Measurements from ENCODE around the gene ZSWIM7.

ZSWIM7 gene

GRCh38 chr17:16025202-16025601 lies 25.7 kb upstream of the ZSWIM7 start:
- Histone ChIP-seq H3K36me3 (ENCODE audit: control insufficient read depth, insufficient read depth, low read length, severe bottlenecking) (peaks cover 94% of the 10 kb centered on the region), H3K4me3 (ENCODE audit: low read length) (no peak overlapping the region), H3K9me3 (ENCODE audit: control insufficient read depth, low read length) (no peaks in the 10 kb centered on the region), H3K9ac (ENCODE audit: low read length) (no peak overlapping the region), H3K4me1 (ENCODE audit: control insufficient read depth, insufficient read depth, low read length) (peaks cover 18% of the 10 kb centered on the region), H3K27me3 (replicated peaks; ENCODE audit: control insufficient read depth, insufficient read depth, low read length) (no peaks in the 10 kb centered on the region)
- no peak for DNase-seq (ENCODE audit: low read depth)

- no peaks in the 10 kb centered on the region for H3K27me3 ChIP-seq (replicated peaks; ENCODE audit: control insufficient read depth, insufficient read depth, low read length)
- H3K9me3 ChIP-seq (ENCODE audit: control insufficient read depth, low read length): no peaks in the 10 kb centered on the region
- DNase-seq (ENCODE audit: low read depth): no peak
- peaks cover 16% of the 10 kb centered on the region for H3K4me1 ChIP-seq (ENCODE audit: control insufficient read depth, insufficient read depth, low read length)
- H3K9ac ChIP-seq (ENCODE audit: low read length): no peak overlapping the region
- H3K4me3 ChIP-seq (ENCODE audit: low read length): no peak overlapping the region
- H3K36me3 ChIP-seq (ENCODE audit: control insufficient read depth, insufficient read depth, low read length, severe bottlenecking): peaks cover 92% of the 10 kb centered on the region
These were observed 24.4 kb upstream of the ZSWIM7 start for GRCh38 chr17:16023881-16024280.

- Histone ChIP-seq H3K9me3 (ENCODE audit: control insufficient read depth, low read length) (no peaks in the 10 kb centered on the region), H3K36me3 (ENCODE audit: control insufficient read depth, insufficient read depth, low read length, severe bottlenecking) (peaks cover 82% of the 10 kb centered on the region), H3K9ac (ENCODE audit: low read length) (no peak overlapping the region), H3K4me1 (ENCODE audit: control insufficient read depth, insufficient read depth, low read length) (peaks cover 3% of the 10 kb centered on the region), H3K27me3 (replicated peaks; ENCODE audit: control insufficient read depth, insufficient read depth, low read length) (no peaks in the 10 kb centered on the region), H3K4me3 (ENCODE audit: low read length) (no peak overlapping the region)
- DNase-seq (ENCODE audit: low read depth): no peak
These were observed 19.8 kb upstream of the ZSWIM7 start for GRCh38 chr17:16019347-16019746.

GRCh38 chr17:16013943-16014407 lies 14.5 kb upstream of the ZSWIM7 start:
- H3K4me1 ChIP-seq (ENCODE audit: control insufficient read depth, insufficient read depth, low read length): peaks cover 18% of the 10 kb centered on the region
- H3K27me3 ChIP-seq (replicated peaks; ENCODE audit: control insufficient read depth, insufficient read depth, low read length): no peaks in the 10 kb centered on the region
- peak; percentile 74 for DNase-seq (ENCODE audit: low read depth)
- H3K9me3 ChIP-seq (ENCODE audit: control insufficient read depth, low read length): no peaks in the 10 kb centered on the region
- peaks cover 53% of the 10 kb centered on the region for H3K36me3 ChIP-seq (ENCODE audit: control insufficient read depth, insufficient read depth, low read length, severe bottlenecking)
- no peak overlapping the region for H3K4me3 ChIP-seq (ENCODE audit: low read length)
- H3K9ac ChIP-seq (ENCODE audit: low read length): no peak overlapping the region

GRCh38 chr17:16007439-16007838 lies 7.9 kb upstream of the ZSWIM7 start:
- no peak for DNase-seq (ENCODE audit: low read depth)
- peaks cover 3% of the 10 kb centered on the region for H3K4me1 ChIP-seq (ENCODE audit: control insufficient read depth, insufficient read depth, low read length)
- no peaks in the 10 kb centered on the region for H3K27me3 ChIP-seq (replicated peaks; ENCODE audit: control insufficient read depth, insufficient read depth, low read length)
- no peaks in the 10 kb centered on the region for H3K9me3 ChIP-seq (ENCODE audit: control insufficient read depth, low read length)
- H3K9ac ChIP-seq (ENCODE audit: low read length): no peak overlapping the region
- H3K36me3 ChIP-seq (ENCODE audit: control insufficient read depth, insufficient read depth, low read length, severe bottlenecking): peaks cover 79% of the 10 kb centered on the region
- H3K4me3 ChIP-seq (ENCODE audit: low read length): no peak overlapping the region

- peaks cover 7% of the 10 kb centered on the region for H3K4me1 ChIP-seq (ENCODE audit: control insufficient read depth, insufficient read depth, low read length)
- no peak overlapping the region for H3K4me3 ChIP-seq (ENCODE audit: low read length)
- no peak overlapping the region for H3K9ac ChIP-seq (ENCODE audit: low read length)
- H3K27me3 ChIP-seq (replicated peaks; ENCODE audit: control insufficient read depth, insufficient read depth, low read length): no peaks in the 10 kb centered on the region
- no peak for DNase-seq (ENCODE audit: low read depth)
- peaks cover 6% of the 10 kb centered on the region for H3K9me3 ChIP-seq (ENCODE audit: control insufficient read depth, low read length)
- peaks cover 86% of the 10 kb centered on the region for H3K36me3 ChIP-seq (ENCODE audit: control insufficient read depth, insufficient read depth, low read length, severe bottlenecking)
These were observed 6.1 kb upstream of the ZSWIM7 start for GRCh38 chr17:16005636-16006035.

- DNase-seq (ENCODE audit: low read depth): no peak
- Histone ChIP-seq H3K36me3 (ENCODE audit: control insufficient read depth, insufficient read depth, low read length, severe bottlenecking) (peaks cover 76% of the 10 kb centered on the region), H3K4me3 (ENCODE audit: low read length) (no peak overlapping the region), H3K9me3 (ENCODE audit: control insufficient read depth, low read length) (peaks cover 6% of the 10 kb centered on the region), H3K4me1 (ENCODE audit: control insufficient read depth, insufficient read depth, low read length) (peaks cover 10% of the 10 kb centered on the region), H3K9ac (ENCODE audit: low read length) (no peak overlapping the region), H3K27me3 (replicated peaks; ENCODE audit: control insufficient read depth, insufficient read depth, low read length) (no peaks in the 10 kb centered on the region)
These were observed 4.3 kb upstream of the ZSWIM7 start for GRCh38 chr17:16003841-16004240.

- Histone ChIP-seq H3K27me3 (replicated peaks; ENCODE audit: control insufficient read depth, insufficient read depth, low read length) (no peaks in the 10 kb centered on the region), H3K4me3 (ENCODE audit: low read length) (no peak overlapping the region), H3K9ac (ENCODE audit: low read length) (no peak overlapping the region), H3K4me1 (ENCODE audit: control insufficient read depth, insufficient read depth, low read length) (peaks cover 14% of the 10 kb centered on the region), H3K9me3 (ENCODE audit: control insufficient read depth, low read length) (peaks cover 6% of the 10 kb centered on the region), H3K36me3 (ENCODE audit: control insufficient read depth, insufficient read depth, low read length, severe bottlenecking) (peaks cover 66% of the 10 kb centered on the region)
- DNase-seq (ENCODE audit: low read depth): no peak
These were observed 3.3 kb upstream of the ZSWIM7 start for GRCh38 chr17:16002708-16003260.

- Histone ChIP-seq H3K4me3 (ENCODE audit: low read length) (peak overlapping the region; percentile 81), H3K9me3 (ENCODE audit: control insufficient read depth, low read length) (peaks cover 6% of the 10 kb centered on the region), H3K36me3 (ENCODE audit: control insufficient read depth, insufficient read depth, low read length, severe bottlenecking) (peaks cover 52% of the 10 kb centered on the region), H3K27me3 (replicated peaks; ENCODE audit: control insufficient read depth, insufficient read depth, low read length) (no peaks in the 10 kb centered on the region), H3K4me1 (ENCODE audit: control insufficient read depth, insufficient read depth, low read length) (peaks cover 14% of the 10 kb centered on the region), H3K9ac (ENCODE audit: low read length) (no peak overlapping the region)
- DNase-seq (ENCODE audit: low read depth): no peak
These were observed 1.9 kb upstream of the ZSWIM7 start for GRCh38 chr17:16001226-16001897.

GRCh38 chr17:15999974-16000827 lies 697 bp upstream of the ZSWIM7 start:
- DNase-seq (ENCODE audit: low read depth): peak; percentile 69
- H3K9me3 ChIP-seq (ENCODE audit: control insufficient read depth, low read length): peaks cover 6% of the 10 kb centered on the region

GRCh38 chr17:15998031-15998562 lies 1.4 kb downstream of the ZSWIM7 start:
- Histone ChIP-seq H3K4me3 (ENCODE audit: low read length) (peak overlapping the region; percentile 81), H3K36me3 (ENCODE audit: control insufficient read depth, insufficient read depth, low read length, severe bottlenecking) (peaks cover 19% of the 10 kb centered on the region)
- peak; percentile 19 for DNase-seq (ENCODE audit: low read depth)

More at GRCh38 chr17:15999974-16000827, 697 bp upstream of the ZSWIM7 start:
- peak overlapping the region; percentile 90 for H3K9ac ChIP-seq (ENCODE audit: low read length)
- peak overlapping the region; percentile 81 for H3K4me3 ChIP-seq (ENCODE audit: low read length)
- H3K4me1 ChIP-seq (ENCODE audit: control insufficient read depth, insufficient read depth, low read length): peaks cover 14% of the 10 kb centered on the region
- no peaks in the 10 kb centered on the region for H3K27me3 ChIP-seq (replicated peaks; ENCODE audit: control insufficient read depth, insufficient read depth, low read length)
- H3K36me3 ChIP-seq (ENCODE audit: control insufficient read depth, insufficient read depth, low read length, severe bottlenecking): peaks cover 40% of the 10 kb centered on the region

More at GRCh38 chr17:15998031-15998562, 1.4 kb downstream of the ZSWIM7 start:
- H3K27me3 ChIP-seq (replicated peaks; ENCODE audit: control insufficient read depth, insufficient read depth, low read length): no peaks in the 10 kb centered on the region
- peaks cover 14% of the 10 kb centered on the region for H3K4me1 ChIP-seq (ENCODE audit: control insufficient read depth, insufficient read depth, low read length)
- peak overlapping the region; percentile 90 for H3K9ac ChIP-seq (ENCODE audit: low read length)
- H3K9me3 ChIP-seq (ENCODE audit: control insufficient read depth, low read length): peaks cover 6% of the 10 kb centered on the region
